ENCODE data around the gene RASSF8.

RASSF8 gene

GRCh38 chr12:26058818-26059217 is 100.3 kb downstream of the RASSF8 start:
- DNase-seq (ENCODE audit: low spot score), result no peak

- no peak for DNase-seq (ENCODE audit: low spot score)
Observed at GRCh38 chr12:26062006-26062405, 103.5 kb downstream of the RASSF8 start.

GRCh38 chr12:26062566-26062965 is 104.1 kb downstream of the RASSF8 start:
- peak; percentile 66 for DNase-seq (ENCODE audit: low spot score)

DNA sequence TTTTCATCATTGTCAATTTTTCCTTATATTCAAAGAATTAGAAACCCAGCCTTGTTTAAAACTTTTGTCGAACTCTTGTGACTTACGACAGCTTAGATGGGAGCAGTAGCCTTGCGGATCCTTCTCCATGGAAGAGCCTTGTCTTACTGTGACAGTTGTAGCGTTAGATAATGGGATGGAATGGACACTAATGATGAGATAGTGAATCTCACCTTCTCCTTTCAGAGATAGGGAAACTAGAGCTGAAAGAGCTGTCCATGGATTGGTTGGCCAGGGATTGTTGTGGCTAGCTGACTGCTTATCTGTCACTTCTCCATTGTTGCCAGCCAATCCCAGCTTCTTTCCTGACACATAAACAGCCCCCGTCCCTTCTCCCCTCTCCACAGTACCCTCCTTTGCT is 107.0 kb downstream of the RASSF8 start:
- no peak for DNase-seq (ENCODE audit: low spot score)

GRCh38 chr12:26068503-26068902 is 110.0 kb downstream of the RASSF8 start:
- no peak for DNase-seq (ENCODE audit: low spot score)

DNA sequence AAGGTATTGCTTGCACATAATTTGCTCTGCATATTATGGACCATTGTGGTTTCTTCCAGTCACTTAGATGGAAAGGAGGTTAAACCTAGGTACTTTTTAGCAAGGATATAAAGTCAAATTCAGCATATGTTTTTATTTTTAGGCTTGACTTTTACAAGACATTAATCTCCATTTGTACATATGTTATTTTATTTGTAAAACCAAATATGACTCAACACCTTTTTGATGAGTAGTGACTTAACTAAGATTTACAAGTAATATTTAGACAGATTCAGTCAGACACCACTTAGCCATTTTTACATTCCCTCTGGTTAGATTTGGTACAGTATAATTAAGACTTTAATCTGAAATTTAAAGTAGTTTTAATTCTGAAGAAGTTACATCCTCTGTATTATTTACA is 111.3 kb downstream of the RASSF8 start:
- no peak for DNase-seq (ENCODE audit: low spot score)

DNA sequence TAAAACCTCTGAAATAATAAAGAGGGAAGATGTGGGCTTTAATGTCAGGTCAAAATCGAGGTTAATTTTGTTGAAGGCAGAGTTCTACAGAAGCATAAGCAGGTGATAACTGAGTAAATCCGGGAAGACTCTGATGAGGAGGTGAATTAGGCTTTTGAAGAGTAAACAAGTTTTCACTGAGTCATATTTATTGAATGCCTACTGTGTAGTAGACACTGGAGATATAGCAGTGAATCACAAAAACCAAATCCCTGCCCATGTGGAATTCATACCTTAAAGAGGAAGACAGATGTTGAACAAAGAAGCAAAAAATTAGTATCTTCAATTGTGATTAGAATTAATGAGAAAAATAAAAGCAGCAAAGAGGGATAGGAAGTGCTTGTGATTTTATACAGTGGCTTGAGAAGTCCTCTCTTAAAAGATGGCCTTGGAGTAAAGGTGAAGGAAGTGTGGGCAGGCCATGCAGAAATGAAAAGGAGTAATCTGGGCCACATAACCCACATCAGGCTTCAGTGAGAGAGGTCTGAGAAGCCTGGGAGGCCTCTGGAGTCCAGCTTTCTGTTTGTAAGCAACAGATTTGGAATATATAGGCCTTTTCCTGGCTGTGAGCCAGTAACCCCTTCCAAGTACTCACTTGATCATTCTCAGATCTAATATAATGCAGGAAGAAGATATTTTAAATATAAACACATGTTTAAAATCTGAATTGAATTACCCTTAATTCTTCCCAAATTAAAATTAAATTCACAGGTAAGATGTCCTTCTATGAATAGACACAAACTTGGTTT is 119.6 kb downstream of the RASSF8 start:
- no peak for DNase-seq (ENCODE audit: low spot score)

DNA sequence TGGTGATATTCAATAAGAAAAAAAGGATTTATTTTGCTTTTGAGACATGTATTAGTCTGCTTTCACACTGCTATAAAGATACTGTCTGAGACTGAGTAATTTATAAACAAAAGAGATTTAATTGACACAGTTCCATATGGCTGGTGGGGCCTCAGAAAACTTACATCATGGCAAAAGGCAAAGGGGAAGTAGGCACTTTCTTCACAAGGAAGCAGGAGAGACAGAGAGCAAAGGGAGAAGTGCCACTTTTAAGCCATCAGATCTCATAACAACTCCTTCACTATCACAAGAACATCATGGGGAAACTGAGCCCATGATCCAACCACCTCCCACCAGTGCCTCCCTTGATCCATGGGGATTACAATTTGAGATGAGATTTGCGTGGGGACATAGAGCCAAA is 122.4 kb downstream of the RASSF8 start:
- DNase-seq (ENCODE audit: low spot score), result no peak

DNA sequence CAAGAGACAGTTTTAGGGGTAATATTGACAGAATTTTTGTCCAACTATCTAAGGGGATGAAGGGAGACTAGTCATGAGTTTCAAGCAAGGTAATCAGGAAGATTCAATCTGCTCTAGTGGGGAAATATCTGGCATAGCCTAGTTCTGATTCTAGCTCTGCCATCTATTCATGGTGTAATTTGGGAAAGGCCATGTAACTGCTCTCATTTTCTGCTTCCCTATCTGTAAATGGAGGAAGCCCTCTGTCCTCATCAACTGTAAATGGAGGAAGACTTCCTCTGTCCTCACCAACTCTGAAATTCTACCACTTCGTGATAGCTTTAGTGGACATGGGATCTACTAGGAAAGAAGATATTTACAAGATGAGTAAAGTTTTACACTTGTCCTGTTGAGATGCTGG is 128.5 kb downstream of the RASSF8 start:
- DNase-seq (ENCODE audit: low spot score), result no peak

DNA sequence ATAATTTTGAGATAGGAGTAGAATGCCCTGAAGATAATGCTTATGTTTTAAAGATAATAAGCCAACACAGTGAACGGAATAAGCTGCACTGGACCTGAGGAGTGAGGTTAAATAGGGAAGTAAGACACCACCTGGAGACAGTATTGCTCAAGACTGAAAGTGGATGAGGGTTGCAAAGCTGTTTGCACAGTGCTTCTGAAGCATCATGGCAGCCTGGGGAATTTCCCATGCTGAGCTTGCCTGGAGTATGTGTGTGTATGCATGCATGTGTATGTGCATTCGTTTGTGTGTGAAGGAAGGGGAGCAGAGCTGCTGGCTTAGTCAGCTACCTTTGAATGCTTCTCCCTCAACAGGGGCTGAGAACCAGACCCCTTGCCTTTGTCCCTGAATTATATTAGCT is 130.5 kb downstream of the RASSF8 start:
- no peak for DNase-seq (ENCODE audit: low spot score)

GRCh38 chr12:26090836-26091510 is 132.5 kb downstream of the RASSF8 start:
- DNase-seq (ENCODE audit: low spot score), result no peak

- DNase-seq (ENCODE audit: low spot score), result no peak
Observed at GRCh38 chr12:26091822-26092221, 133.3 kb downstream of the RASSF8 start.

- no peak for DNase-seq (ENCODE audit: low spot score)
Observed at GRCh38 chr12:26092346-26093105, 134.0 kb downstream of the RASSF8 start.

DNA sequence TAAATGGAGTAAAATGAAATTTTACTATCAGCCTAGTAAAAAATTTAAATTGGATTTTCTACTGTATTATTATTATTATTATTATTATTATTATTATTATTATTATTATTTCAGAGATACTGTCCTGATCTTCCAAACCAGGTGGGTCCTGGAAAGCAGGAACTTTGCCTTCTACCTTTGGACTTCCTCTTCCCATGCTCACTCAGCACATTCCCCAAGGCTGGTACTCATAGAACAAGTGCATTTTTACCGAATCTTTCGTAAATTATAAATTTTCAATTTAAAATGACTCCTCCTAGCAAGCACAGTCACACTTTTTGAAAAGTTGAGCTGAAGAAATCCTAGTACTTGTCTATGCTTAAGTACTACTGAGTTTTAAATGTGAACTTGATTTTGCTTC is 136.7 kb downstream of the RASSF8 start:
- DNase-seq (ENCODE audit: low spot score), result no peak

DNA sequence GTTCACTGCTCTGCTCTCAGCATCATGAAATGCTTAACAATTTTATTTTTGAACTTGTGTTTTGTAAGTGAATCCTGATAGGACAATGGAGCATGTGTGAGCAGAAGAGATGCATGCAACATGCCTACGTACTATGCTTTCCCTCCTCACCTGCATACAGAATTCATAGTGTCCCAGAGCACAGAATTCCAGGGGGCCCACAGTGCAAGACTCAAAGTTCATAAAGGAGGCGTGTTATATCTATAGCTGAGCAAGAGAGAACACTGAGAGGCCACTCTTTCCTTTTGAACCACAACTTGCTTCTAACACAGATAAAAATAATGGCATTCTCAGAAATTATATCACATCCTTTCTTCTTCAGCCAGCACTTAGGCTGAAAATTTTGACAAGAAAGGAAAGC is 137.6 kb downstream of the RASSF8 start:
- no peak for DNase-seq (ENCODE audit: low spot score)

GRCh38 chr12:26097046-26097878 is 138.8 kb downstream of the RASSF8 start:
- DNase-seq (ENCODE audit: low spot score), result peak; percentile 84

DNA sequence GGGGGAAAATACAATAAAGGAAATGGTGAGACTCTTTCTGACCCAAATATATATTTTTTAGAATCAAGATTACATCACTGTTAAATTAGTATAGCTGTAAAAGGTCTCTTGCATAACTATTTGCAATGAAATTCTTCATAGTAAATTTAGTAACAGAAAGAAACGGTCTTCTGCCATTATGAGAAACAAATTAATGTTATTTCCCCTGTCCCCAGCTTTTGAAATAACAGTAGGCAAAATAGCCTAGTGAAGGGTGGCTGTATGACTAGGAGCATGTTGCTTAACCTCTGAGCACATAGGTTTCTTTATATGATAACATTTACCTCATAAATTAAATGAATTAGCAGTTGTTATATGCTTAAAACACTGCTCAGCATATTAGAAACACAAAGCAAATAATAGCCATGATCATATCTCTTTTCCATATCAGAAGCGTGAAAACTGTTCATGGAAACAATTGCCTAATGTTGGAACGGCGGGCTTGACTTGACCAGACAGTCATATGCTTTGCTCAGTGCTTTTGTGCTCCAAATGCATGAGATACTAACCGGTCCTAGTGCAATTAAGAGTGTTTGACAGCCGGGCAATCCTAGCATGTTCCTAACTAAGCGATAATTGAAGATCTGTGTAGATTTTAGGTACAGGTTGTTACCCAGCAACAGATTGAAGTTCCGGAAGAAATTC is 142.3 kb downstream of the RASSF8 start:
- no peak for DNase-seq (ENCODE audit: low spot score)

GRCh38 chr12:26101350-26101734 is 142.9 kb downstream of the RASSF8 start:
- DNase-seq (ENCODE audit: low spot score), result no peak

- no peak for DNase-seq (ENCODE audit: low spot score)
Observed at GRCh38 chr12:26101763-26102162, 143.3 kb downstream of the RASSF8 start.

DNA sequence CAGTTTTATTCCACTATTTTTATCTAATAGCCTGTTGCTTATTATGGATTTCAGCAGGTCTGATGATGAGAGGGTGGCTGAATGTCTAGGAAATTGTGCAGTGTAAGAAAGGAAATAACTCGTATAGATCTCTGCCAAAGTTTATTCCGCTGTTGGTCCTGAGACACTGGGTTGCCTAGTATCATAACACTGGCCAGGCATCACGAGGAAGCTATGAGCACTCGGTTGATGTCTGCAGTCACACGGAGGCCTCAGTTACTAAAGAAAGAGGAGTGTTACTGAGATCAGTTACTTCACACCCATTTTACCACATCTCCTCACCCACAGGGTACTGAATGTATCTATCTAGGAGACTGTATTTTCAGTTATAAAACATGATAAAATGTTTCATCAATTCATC is 144.5 kb downstream of the RASSF8 start:
- no peak for DNase-seq (ENCODE audit: low spot score)

DNA sequence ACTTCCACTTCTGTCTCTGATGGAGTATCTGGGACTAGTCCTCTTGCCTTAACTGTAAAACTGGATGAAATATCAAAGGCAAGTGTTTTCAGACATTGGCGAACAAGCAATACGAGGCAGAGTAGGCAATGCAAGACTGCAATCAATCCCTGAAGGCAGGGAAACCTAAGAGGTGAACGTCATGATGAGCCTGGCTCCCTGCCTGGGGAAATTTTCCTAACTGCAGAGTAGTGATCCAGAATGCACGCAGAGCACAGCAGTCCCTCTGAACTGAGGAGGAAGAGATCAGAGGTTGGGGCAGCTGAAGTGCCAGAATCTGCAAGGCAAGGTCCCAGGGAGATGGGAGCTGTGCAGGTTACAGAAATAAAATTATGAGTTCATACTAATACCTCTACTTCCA is 147.9 kb downstream of the RASSF8 start:
- DNase-seq (ENCODE audit: low spot score), result no peak

- DNase-seq (ENCODE audit: low spot score), result no peak
Observed at GRCh38 chr12:26108915-26109314, 150.4 kb downstream of the RASSF8 start.
